GM08714 (cell line): ENCODE measurements around the gene SH3RF1.
"Not testable (repeated sequence)": the region's sequence is repeated elsewhere in the genome, so short reads cannot be mapped to it uniquely, and the experiment has no call there.

Source experiments
- H3K4me3 ChIP-seq: fragments of 200-500 bp; sonication (Bioruptor generic); 2 replicates; pipeline ENCODE4 v1.5.1; 2014; ENCODE audit warnings: mild to moderate bottlenecking, low read length, inconsistent platforms
- ZNF274 ChIP-seq: IDR thresholded peaks from 2 replicates; pipeline ENCODE4 v1.6.1; 2012; ENCODE audit warnings: mild to moderate bottlenecking, low read depth, low read length

Gene SH3RF1

DNA sequence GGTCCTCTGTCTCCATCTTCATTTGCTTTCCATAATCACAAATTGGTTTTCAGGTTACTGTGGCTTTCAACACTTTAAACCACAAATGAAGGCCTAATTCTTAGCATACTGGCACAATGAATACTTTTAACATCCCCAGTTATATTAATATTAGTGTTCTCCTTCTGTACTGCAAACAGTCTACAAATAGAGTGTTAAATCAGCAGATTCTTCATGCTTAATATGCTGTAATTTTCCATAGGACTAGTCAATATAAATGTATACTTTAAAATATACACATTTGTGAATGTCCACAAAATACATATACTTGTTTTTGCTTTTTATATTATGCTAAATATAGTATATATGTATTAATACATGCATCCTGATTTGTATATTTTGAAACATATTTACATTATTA is 72.6 kb downstream of the SH3RF1 start:
- TF ChIP-seq ZNF274 = no peak
- no peak overlapping the region for H3K4me3 ChIP-seq

DNA sequence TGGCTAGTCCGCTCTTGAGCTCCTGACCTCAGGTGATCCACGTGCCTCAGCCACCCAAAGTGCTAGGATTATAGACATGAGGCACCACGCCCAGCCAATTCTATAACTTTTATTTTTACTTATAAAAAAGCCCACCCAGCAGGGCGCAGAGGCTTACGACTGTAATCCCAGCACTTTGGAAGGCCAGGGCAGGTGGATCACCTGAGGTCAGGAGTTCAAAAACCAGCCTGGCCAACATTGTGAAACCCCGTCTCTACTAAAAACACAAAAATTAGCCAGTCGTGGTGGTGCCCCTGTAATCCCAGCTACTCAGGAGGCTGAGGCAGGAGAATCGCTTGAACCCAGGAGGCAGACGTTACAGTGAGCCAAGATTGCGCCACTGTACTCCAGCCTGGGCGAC is 73.5 kb downstream of the SH3RF1 start:
- not testable (repeated sequence) for H3K4me3 ChIP-seq

DNA sequence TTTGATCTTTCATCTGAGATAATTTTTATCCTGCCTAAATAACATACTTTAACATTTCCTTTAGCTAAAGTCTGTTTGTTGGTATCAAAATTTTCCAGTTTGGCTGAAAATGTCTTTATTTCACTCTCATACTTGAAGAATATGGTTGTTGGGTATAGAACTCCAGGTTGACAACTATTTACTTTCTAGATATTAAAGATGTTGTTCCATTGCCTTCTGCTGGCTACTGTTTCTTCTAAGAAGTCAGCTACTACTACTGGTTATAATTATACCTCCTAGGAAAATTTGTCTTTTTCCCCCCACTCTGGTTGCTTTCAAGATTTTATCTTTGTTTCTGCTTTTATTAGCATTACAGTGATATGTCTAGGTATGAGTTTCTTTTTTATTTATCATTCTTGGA is 75.7 kb downstream of the SH3RF1 start:
- H3K4me3 ChIP-seq = no peak overlapping the region
- no peak for TF ChIP-seq ZNF274

DNA sequence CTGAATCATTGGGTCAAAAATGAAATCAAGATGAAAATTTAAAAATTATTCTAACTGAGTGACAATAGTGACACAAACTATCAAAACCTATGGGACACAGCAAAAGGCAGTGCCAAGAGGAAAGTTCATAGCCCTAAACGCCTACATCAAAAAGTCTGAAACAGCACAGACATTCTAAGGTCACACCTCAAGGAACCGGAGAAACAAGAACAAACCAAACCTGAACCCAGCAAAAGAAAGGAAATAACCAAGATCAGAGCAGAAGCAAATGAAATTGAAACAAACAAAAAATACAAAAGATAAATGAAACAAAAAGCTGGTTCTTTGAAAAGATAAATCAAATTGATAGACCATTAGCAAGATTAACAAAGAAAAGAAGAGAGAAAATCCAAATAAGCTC is 80.8 kb downstream of the SH3RF1 start:
- 0 out of 2 replicates have a peak overlapping the region, but pooled peaks have one; percentile 59 for H3K4me3 ChIP-seq

DNA sequence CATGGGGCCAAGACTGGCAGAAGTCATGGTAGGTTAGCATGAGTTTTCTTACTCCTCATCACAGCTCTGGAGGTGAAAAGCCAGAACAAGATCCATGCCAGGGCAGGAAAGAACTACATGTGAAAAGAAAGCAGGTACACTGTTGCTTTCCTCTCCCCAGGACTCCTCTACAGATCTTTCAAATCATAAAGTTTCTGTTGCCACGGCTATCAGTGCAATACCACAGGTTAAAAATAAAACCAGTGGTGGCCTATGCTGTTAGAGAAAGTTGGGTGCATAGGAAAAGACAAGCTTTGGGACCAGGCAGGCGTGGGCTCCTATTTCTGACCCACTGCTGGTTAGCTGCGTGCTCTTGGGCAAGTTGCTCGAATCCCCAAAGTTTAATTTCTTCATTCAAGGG is 81.4 kb downstream of the SH3RF1 start:
- TF ChIP-seq ZNF274 = no peak
- peak overlapping the region; percentile 59; the same call in 1 of the 2 replicates for H3K4me3 ChIP-seq

DNA sequence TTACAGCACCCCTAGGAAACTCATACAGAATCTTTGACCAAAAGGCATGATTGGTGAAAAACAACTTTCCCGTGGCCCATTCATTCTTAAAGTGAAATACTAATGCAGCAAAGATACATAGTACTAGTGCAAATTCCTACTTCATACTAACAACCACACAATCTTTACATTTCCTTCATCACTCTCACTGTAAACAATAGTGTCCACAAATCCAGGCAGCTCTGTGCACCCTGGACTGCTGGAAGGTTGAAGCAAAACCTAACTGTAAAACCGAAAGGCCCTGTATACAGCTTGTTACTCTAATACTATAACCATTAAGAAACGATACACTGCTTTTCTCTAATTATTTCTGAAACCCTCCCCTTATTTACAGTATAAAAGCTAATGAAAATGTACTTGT is 82.6 kb downstream of the SH3RF1 start:
- TF ChIP-seq ZNF274 = no peak
- no peak overlapping the region for H3K4me3 ChIP-seq

DNA sequence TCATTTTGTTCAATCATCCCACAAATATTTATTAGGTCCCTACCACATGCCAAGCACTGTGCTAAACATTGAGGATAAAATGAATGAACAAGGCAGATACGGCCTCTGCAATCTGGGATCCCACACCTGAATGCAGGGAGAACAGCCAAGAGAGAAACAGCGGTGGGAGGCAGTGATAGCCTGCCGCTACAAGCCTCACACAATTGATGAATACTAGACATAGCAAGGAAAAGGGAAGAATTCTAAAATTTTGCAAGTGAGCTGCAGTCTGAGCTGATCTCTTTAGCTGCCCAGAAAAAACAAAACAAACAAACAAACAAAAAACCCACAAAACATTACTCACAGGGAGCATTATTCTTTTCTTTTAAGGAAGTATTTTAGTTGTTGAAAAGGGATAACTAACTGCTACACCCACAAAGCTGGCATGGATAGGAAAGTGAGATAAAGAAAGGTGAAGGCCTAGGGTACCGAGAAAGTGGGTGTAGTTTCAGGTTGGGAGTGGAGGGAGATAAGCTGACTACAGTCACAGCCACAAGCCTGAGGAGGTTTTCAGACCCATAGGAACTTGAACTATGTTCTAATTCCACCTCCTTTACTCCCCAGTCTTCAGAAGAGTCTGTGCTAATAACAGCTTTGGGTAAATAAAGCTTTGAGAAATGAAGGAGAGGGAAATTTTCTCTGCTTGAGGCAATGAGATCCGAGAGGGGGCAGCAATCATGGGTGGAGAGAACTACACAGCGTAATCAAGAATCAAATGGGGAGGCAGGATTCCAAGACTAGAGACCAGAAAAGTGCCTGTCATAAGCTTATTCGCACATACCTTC is 85.4 kb downstream of the SH3RF1 start:
- no peak overlapping the region for H3K4me3 ChIP-seq
- TF ChIP-seq ZNF274 = no peak

DNA sequence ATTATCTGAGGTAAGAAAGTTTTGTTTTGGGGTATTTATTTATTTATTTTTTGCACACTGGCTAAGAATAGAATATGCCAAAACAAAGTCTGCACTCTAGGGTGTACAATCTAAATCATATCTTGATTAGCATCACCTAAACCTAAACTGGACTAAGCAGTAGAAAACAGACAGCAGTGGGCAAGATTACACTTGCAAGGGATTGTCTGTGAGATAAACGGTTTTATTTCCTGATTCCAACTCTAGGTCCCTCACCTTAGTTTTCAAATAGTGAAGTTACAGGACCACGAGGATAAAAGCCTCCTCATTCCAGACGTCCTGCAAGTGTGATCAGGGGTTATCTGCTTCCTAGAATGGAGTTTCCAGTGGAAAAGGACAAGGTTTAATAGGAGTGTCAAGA is 86.1 kb downstream of the SH3RF1 start:
- no peak for TF ChIP-seq ZNF274
- no peak overlapping the region for H3K4me3 ChIP-seq

DNA sequence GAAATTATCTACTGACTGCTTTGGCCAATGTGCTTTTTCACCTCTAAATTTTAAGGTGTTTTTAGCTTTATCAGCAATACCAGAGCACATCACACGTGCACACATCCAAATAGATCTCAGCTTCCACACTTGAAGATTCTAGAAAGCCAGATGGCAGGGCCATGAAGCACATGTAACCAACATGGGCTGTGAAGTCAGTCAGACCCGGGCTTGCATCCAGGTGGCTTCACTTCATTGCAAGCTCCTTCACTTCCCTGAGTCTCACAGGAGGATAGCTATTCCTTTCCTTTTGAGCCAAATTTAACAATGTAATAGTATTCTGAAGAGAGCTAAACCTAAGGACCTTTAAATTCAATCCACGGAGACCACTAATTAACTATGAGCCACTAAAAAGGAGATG is 86.5 kb downstream of the SH3RF1 start:
- H3K4me3 ChIP-seq = no peak overlapping the region
- TF ChIP-seq ZNF274 = no peak

DNA sequence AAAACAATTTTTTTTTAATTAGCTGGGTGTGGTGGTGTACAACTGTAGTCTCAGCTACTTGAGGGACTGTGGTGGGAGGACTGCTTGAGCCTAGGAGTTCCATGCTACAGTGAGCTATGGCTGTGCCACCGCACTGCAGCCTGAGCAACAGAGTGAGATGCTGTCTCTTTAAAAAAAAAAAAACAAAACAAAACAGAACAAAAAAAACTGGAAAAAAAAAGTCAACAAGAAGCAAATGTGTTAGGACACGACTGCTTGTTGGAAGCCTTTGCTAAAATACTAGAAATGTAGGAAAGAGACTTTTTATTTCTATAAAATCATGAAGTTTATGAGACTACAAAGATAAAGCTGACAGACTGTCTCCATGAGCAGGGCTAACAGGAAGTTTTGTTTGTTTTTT is 87.2 kb downstream of the SH3RF1 start:
- TF ChIP-seq ZNF274 = no peak
- H3K4me3 ChIP-seq = no peak overlapping the region

DNA sequence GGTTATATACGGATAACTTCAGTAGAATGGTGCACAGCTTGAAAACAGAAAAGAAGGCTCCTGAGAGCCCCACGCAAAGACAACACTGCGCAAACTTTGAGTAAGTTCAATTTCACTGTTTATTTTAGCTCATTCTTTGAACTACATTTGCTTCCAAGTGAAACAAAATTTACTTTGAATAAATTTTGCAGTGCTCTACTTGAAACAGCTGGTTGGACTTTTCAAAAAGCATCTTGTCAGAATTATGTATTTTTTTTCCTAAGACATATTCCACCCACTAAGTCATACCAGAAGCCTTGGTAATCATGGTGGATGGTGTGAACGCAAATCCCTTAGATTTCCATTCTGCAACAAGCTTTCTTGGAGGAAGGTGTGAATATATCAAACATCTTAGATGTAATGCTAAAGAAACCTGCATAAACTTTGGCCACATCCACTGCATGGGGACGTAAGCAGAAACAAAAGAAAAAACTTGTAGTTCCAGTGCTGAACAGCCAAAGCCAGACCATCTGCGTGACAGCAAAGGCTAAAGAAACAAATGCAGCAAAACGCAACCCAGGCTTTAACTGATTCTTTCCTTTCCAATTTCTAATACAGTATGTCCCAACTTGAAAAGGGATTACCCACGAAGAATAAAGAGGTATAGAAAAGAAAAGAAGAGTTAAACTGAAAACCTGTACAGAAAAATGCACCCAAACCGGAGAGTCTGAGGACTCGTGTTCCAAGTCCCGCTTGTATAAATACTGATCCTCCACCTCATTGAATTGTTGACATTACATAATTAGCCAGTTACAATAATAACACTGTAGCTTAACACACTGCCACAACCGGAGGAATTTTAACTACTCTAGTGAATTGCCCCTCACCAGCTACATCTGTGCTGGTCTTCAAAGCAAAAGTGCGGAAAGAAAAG is 90.9 kb downstream of the SH3RF1 start:
- TF ChIP-seq ZNF274 = no peak
- no peak overlapping the region for H3K4me3 ChIP-seq

DNA sequence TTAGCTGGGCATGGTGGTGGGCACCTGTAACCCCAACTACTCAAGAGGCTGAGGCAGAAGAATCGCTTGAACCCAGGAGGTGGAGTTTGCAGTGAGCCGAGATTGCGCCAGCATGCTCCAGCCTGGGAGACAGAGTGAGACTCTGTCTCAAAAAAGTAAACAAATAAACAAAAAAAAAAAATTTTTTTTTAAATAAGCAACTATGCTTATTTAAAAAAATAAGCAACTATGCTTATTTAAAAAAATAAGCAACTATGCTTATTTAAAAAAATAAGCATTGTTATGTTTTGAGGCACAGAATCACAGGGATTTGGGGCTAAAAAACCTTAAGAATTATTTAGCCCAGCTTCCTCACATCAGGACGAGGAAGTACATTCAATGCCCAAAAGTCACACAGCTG is 92.7 kb downstream of the SH3RF1 start:
- not testable (repeated sequence) for H3K4me3 ChIP-seq

DNA sequence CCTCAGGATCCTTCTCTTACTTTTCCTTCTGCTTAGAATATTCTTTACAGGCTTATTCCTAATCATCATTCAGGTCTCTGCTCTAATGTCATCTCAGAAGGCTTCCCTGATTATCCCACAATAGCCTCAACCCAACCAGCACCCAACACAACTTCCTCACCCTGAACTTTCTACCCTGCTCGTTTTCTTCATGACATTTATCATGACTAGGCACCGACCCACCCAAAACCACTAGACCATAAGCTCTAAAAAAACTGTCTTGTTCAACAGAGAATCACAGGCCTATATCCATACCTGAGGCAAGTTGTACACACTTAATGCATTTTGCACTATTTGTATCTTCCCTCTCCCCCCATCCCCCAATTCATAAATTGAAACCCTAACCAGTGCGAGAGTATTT is 95.3 kb downstream of the SH3RF1 start:
- TF ChIP-seq ZNF274 = no peak
- H3K4me3 ChIP-seq = no peak overlapping the region

DNA sequence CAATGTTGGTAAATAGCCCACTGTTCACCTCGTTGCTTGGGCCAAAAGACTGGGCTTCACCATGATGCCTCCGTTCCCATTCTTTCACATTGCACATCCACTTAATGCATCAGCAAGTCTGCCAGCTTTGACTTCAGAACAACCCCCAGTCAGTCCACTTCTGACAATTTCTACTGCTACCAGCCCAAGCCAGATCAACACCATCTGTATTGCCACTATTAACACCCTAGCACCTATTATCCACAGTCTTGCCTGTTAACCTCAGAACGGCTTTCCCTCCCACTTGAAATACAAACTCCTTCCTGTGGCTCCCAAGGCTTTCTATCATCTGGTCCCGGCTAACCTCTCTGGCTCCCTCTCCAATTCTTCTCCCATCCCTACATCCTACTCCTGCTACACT is 95.7 kb downstream of the SH3RF1 start:
- TF ChIP-seq ZNF274 = no peak
- no peak overlapping the region for H3K4me3 ChIP-seq

DNA sequence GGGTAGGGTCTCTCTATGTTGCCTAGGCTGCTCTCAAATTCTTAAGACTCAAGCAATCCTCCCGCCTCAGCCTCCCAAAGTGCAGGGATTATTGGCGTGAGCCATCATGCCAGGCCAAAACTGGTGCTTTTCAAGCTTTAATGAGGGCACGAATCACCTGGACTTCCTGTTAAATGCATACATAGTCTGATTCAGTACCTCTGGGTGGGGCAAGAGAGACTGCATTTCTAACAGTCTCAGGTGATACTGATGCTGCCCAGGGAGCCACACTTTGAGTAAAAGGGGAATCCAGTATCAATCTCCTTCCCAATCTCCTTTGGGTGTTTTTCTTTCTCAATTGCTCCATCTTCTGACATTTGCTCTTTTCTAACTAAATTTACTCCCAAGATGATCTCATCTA is 96.5 kb downstream of the SH3RF1 start:
- no peak for TF ChIP-seq ZNF274
- H3K4me3 ChIP-seq = no peak overlapping the region
